H54 (cell line): ENCODE data around the gene C4orf46.
A peak's percentile ranks its signal among the peaks of the same experiment; 100 is the strongest.

Source experiments
- DNase-seq: peaks from one replicate; pipeline ENCODE4 v3.0.0; 2011; ENCODE audit warnings: low spot score, mixed read lengths; ENCODE audit not compliant: insufficient read length
- FAIRE-seq: peaks from 3 replicates; lab custom pipeline; 2011; peaks lifted over from hg19 to GRCh38; lab: Jason Lieb, UNC
- POLR2A ChIP-seq: IDR thresholded peaks from 2 replicates; pipeline ENCODE4 v1.6.1; 2011; ENCODE audit warnings: low read depth, mild to moderate bottlenecking, low read length

C4orf46 gene

GRCh38 chr4:158624889-158625478, 46.7 kb downstream of the C4orf46 start:
- TF ChIP-seq POLR2A = no peak
- DNase-seq (no peak), FAIRE-seq (peak; percentile 74)

- FAIRE-seq = no peak
- no peak for TF ChIP-seq POLR2A
- no peak for DNase-seq
Measured at GRCh38 chr4:158622251-158622650, 49.4 kb downstream of the C4orf46 start.

GRCh38 chr4:158621729-158622128, 50.0 kb downstream of the C4orf46 start:
- no peak for TF ChIP-seq POLR2A
- DNase-seq (no peak), FAIRE-seq (no peak)

GRCh38 chr4:158617956-158618355, 53.7 kb downstream of the C4orf46 start:
- no peak for FAIRE-seq
- DNase-seq = no peak

More at GRCh38 chr4:158617956-158618355, 53.7 kb downstream of the C4orf46 start:
- TF ChIP-seq POLR2A = no peak
